Effector memory CD4-positive, alpha-beta T cell (primary cell): ENCODE measurements around the gene GJA3.
"Not testable (repeated sequence)": the region's sequence is repeated elsewhere in the genome, so short reads cannot be mapped to it uniquely, and the experiment has no call there.

Experiments used
- DNase-seq, 3 donors: peaks; one replicate each; pipeline ENCODE4 v3.0.0-alpha.2; 2020
- H3K27ac ChIP-seq: 2 replicates; pipeline ENCODE4 v1.7.0; 2013; ENCODE audit warnings: mild to moderate bottlenecking, low read length, moderate library complexity; ENCODE audit not compliant: insufficient read depth, poor library complexity, severe bottlenecking
- H3K27me3 ChIP-seq: replicated peaks from 2 replicates; pipeline ENCODE4 v1.7.0; 2013; ENCODE audit warnings: mild to moderate bottlenecking, low read length; ENCODE audit not compliant: insufficient read depth, control insufficient read depth, poor library complexity, severe bottlenecking
- H3K36me3 ChIP-seq: 2 replicates; pipeline ENCODE4 v1.7.0; 2013; ENCODE audit warnings: mild to moderate bottlenecking, low read length, moderate library complexity; ENCODE audit not compliant: control insufficient read depth, insufficient read depth
- H3K4me1 ChIP-seq: 2 replicates; pipeline ENCODE4 v1.7.0; 2013; ENCODE audit warnings: low read length, mild to moderate bottlenecking; ENCODE audit not compliant: control insufficient read depth, insufficient read depth, poor library complexity, severe bottlenecking
- H3K4me3 ChIP-seq: 2 replicates; pipeline ENCODE4 v1.7.0; 2013; ENCODE audit warnings: low read length, low read depth, mild to moderate bottlenecking; ENCODE audit not compliant: insufficient read depth, poor library complexity, severe bottlenecking
- H3K9me3 ChIP-seq: 2 replicates; pipeline ENCODE4 v1.7.0; 2013; ENCODE audit warnings: mild to moderate bottlenecking, low read length, moderate library complexity; ENCODE audit not compliant: control insufficient read depth

The GJA3 gene

DNA sequence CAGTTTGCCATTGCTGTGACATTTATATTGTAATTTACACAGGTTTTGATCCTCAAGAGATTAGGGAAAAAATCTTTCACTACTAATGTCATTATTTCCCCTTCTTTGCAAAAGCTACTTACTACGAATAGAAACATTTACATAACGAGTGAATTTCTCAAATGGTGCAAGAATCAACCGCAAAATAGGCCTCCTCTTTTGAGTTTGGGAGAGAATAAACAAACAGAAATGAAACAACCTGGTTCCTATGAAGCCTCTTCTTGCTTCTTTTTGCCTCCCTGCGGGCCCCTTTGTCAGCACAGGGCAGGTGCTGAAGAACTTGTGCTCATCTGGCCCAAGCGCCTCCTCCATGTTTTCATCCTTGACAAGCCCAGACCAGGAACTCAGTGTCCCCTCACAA is 10.1 kb upstream of the GJA3 start:
- DNase-seq: no peak

DNA sequence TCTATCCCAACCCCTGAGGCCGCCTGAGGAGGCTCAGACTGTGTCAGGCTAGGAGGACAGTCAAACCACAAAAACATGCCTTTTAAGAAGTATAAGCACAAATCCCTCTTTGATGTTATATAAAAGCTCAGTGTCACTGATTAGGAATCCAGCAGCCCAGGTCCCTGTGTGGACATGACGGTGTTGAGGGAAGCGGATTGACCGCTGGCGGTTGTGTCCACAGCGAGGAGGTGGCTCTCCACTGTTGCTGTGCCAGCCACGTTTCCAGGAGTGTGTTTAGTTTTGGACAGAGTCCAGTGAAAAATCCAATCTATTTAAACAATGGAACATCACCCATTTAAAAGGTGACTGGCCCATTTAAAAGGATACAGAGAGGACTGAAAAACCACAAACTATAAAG is 7.5 kb upstream of the GJA3 start:
- Histone ChIP-seq H3K4me3 (no peak overlapping the region), H3K36me3 (no peaks in the 10 kb centered on the region), H3K9me3 (no peaks in the 10 kb centered on the region), H3K4me1 (no peaks in the 10 kb centered on the region), H3K27ac (no peak overlapping the region), H3K27me3 (no peaks in the 10 kb centered on the region)
- no peak for DNase-seq

More for the DNA sequence above, 10.1 kb upstream of the GJA3 start:
- Histone ChIP-seq H3K4me3 (no peak overlapping the region), H3K36me3 (no peaks in the 10 kb centered on the region), H3K4me1 (no peaks in the 10 kb centered on the region), H3K27me3 (no peaks in the 10 kb centered on the region), H3K27ac (no peak overlapping the region), H3K9me3 (no peaks in the 10 kb centered on the region)

DNA sequence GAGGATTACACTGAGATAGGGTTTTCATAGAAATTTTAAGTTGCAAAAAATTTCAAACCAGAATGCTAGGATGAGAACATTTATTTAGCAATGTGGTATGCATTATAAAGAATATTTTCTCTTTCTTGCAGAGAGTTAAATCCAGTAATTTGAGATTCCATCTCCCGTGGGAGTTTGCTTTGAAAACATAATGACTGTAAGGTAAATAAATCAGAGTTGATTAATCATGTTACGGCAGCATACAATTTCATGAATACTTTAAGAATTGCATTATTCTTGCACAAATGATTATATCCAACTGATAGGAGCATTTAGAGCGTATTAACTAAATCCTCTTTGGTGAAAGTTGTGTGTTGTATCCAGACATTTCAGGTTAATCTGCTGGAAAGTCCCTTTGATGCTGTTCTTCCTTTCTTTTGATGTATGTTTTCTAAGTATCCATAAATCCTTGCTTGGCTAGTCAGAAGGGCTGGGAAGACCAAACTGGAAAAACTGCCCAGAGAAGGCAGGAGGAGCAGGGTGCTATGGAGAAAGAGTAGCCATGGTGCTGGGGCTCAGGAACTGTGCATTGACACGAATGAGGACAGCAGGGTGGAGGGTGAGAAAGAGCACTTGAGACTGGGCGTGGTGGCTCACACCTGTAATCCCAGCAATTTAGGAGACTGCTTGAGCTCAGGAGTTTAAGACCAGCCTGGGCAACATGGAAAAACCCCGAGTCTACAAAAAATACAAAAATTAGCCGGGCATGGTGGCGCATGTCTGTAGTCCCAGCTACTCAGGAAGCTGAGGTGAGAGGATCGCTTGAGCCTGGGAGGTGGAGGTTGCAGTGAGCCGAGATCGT is 4.8 kb upstream of the GJA3 start:
- Histone ChIP-seq H3K9me3 (no peaks in the 10 kb centered on the region), H3K4me3 (no peak overlapping the region), H3K4me1 (no peaks in the 10 kb centered on the region), H3K27ac (no peak overlapping the region), H3K27me3 (peaks cover 7% of the 10 kb centered on the region), H3K36me3 (no peaks in the 10 kb centered on the region)
- no peak for DNase-seq

DNA sequence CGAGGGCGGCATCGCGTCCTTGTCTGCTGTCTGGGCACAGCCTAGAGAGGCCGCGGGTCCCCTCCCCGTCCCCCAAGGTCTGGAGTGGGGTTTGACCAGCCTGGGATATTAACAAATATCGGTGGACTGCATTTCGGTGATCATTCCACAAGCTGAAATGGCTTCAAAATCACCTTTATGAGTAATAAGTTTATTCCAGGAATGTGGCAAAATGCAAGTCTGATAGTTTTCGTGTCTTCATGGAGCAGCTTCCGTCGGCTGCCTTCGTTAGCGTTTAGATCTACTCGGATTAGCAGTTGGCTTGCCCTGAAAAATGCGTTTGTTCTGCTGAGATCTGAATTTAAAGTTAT is 1.1 kb upstream of the GJA3 start:
- Histone ChIP-seq H3K4me3 (peak overlapping the region; percentile 56), H3K27me3 (peaks cover 14% of the 10 kb centered on the region), H3K36me3 (no peaks in the 10 kb centered on the region), H3K9me3 (no peaks in the 10 kb centered on the region), H3K27ac (no peak overlapping the region), H3K4me1 (peaks cover 6% of the 10 kb centered on the region)
- DNase-seq: no peak

DNA sequence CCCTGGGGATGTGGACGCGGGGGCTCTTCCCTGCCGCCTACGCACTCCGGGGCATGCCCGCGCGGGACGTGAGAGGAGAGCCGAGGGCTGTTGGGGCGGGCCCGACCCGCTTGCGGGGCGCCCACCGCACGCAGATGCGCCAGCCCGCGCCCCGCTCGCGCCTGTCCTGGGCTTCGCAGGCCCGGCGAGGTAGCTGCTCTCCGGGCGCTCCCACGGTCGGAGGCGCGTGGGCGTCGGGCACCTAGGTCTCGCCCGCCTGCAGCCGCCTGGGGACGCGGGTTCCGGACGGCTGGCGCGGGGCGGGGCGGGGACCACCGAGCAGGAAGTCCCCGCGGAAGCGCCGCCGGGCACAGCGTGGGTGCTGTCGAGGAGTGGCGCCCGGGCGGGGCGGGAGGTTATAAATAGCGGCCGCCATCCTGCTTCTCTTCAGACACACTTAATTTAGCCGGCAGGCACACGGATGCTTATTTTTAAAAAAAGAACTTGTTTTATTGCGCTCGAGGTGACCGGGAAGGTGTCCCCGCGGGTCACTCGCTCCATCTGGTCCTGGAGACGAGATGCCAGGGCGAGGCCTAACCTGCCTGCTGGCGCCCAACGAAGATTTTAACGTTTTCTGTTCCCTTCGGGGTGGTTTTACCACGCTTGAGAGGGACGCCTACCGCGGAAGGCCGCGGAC is 561 bp upstream of the GJA3 start:
- peak in 2 of 3 donors; percentile 11 to 22 for DNase-seq
- Histone ChIP-seq H3K27me3 (peaks cover 14% of the 10 kb centered on the region), H3K36me3 (no peaks in the 10 kb centered on the region), H3K9me3 (no peaks in the 10 kb centered on the region), H3K4me3 (peak overlapping the region; percentile 56), H3K27ac (no peak overlapping the region), H3K4me1 (peaks cover 6% of the 10 kb centered on the region)

DNA sequence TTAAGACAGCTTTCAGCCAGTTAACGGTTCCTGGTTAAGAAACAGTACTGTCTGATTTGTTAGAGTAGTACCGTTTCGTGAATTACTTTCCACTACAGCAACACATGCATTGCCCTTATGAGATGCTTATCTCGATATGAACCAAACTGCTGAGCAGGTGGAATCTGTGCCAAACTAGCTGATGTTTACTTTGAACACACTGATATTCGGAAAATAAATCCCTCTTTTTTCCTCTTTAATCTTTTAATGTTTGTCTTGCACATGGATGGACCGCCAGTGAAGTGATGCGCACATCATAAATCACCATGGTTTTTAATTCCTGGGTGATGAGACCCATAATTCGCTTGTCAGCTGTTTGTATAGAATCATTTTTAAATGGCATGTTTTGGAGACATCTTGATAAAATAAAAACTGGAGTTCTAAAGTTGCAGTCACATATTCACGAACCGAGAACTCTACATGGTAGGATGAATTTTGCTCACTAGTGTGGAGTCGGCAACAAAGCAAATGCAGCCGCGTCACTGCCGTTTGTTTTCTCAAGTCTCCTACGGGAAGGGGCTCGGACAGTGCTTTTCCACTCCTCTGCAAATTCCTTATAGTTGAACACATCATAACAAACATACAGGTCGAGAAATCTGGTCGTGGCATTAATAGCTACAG is 1.1 kb downstream of the GJA3 start:
- H3K4me3 ChIP-seq: peak overlapping the region; percentile 26

DNA sequence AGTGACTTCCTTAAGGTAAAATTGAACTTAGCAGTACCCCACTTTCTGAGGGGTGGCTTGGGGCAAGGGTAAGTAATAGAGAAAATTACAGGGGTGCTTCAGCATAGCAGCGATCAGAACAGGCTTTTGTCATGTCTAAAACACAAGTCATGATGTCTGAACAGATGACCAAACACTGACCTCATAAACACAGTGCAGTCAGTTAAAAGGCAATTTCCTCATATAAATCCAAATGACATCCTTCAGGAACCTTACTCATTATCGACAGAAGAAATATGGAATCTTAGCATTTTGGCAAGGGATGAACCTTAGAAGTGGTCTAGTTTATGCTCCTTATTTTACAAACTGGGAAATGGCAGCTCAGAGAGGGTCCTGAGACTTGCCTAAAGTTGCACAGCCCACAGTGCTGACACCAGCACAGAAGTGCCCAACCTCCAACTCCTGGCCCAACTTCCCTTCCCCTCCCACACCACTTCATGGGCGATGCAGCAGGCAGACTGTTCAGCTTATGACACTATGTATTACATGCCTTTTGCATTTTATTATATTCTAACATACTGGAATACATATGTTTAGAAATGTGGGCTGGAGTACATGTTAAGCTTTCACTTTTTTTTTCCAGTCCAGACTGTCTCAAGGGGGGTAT is 3.6 kb downstream of the GJA3 start:
- H3K9me3 ChIP-seq: no peaks in the 10 kb centered on the region
- no peaks in the 10 kb centered on the region for H3K36me3 ChIP-seq
- H3K27ac ChIP-seq: no peak overlapping the region
- no peak for DNase-seq
- peaks cover 16% of the 10 kb centered on the region for H3K27me3 ChIP-seq
- H3K4me1 ChIP-seq: peaks cover 6% of the 10 kb centered on the region
- no peak overlapping the region for H3K4me3 ChIP-seq

More for the DNA sequence above, 1.1 kb downstream of the GJA3 start:
- H3K27me3 ChIP-seq: peaks cover 14% of the 10 kb centered on the region
- H3K27ac ChIP-seq: no peak overlapping the region
- H3K4me1 ChIP-seq: peaks cover 6% of the 10 kb centered on the region
- no peak for DNase-seq
- H3K36me3 ChIP-seq: no peaks in the 10 kb centered on the region
- H3K9me3 ChIP-seq: no peaks in the 10 kb centered on the region

DNA sequence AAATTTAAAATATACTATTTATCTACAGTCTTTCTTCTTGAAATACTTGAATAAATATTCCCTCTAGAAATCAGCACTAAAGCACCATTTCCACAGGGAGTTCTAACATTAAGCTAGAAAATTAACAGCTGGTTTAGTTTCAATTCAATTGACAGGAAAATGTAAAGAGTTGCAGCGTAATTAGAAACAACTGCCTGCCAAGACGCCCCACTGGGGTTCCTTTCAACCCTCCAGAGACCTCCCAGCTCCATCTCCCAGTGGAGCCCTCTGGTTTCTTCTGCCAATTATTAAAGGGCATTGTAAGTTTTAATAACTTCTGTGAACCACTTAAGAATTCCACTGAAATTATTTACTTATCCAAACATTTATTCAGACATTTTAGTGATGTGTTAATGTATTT is 4.2 kb downstream of the GJA3 start:
- Histone ChIP-seq H3K9me3 (no peaks in the 10 kb centered on the region), H3K4me1 (peaks cover 6% of the 10 kb centered on the region), H3K4me3 (no peak overlapping the region), H3K36me3 (no peaks in the 10 kb centered on the region), H3K27ac (no peak overlapping the region), H3K27me3 (peaks cover 12% of the 10 kb centered on the region)
- DNase-seq: no peak

DNA sequence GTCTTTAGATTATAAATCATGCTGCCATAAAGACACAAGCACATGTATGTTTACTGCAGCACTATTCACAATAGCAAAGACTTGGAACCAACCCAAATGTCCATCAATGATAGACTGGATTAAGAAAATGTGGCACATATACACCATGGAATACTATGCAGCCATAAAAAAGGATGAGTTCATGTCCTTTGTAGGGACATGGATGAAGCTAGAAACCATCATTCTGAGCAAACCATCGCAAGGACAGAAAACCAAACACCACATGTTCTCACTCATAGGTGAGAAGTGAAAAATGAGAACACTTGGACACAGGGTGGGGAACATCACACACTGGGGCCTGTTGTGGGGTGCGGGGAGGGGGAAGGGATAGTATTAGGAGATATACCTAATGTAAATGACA is 7.6 kb downstream of the GJA3 start:
- not testable (repeated sequence) for H3K9me3 ChIP-seq, H3K27me3 ChIP-seq, H3K4me3 ChIP-seq, H3K4me1 ChIP-seq, DNase-seq, H3K27ac ChIP-seq, H3K36me3 ChIP-seq
